HTR-8/SVneo (cell line): ENCODE results near the gene SERPINI2.
"Not testable (repeated sequence)": the region's sequence is repeated elsewhere in the genome, so short reads cannot be mapped to it uniquely, and the experiment has no call there.

ENCODE experiments used
- DNase-seq: peaks from one replicate; pipeline ENCODE4 v3.0.0; 2011; ENCODE audit warnings: low spot score, mixed read lengths; ENCODE audit not compliant: insufficient read length
- FAIRE-seq: peaks from 2 replicates; lab custom pipeline; 2011; peaks lifted over from hg19 to GRCh38; lab: Jason Lieb, UNC

The SERPINI2 gene

DNA sequence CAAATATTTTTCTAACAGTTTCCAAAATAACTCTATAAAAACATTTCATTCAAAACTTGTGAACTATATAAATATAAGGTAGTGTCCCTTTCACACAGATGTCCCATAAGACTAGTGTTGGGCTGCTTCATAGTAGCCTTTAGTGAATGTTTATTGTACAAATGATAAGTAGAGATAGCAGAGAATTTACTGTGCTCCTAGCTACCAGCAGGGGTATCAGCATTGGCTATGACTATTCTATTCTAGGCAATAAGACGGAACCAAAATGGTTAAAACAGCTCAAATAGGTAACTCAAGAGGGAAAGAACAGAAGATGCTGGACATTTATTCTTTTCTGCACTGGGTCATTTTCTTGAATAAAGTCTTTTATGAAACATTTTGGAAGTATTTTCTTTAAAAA, 22.6 kb downstream of the SERPINI2 start:
- FAIRE-seq, result no peak
- DNase-seq, result no peak

DNA sequence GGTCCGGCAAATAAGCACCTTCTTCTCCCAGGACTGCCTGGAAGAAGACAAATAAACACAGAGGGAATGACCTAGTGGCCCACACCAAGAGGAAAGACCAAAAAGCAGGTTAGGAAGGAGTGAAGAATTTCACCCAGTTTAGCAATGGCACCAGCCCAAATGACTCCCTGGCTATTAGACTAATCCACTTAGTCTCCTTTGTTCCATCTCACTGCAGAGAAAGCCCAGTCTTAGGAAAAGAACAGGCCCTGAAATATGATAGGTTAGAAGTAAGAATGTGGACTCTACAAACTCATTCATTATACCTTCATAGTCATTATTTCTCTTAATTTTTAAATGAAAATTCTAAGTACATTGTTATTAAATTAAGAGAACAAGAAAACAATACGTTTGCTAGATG, 23.2 kb downstream of the SERPINI2 start:
- DNase-seq (no peak), FAIRE-seq (no peak)

DNA sequence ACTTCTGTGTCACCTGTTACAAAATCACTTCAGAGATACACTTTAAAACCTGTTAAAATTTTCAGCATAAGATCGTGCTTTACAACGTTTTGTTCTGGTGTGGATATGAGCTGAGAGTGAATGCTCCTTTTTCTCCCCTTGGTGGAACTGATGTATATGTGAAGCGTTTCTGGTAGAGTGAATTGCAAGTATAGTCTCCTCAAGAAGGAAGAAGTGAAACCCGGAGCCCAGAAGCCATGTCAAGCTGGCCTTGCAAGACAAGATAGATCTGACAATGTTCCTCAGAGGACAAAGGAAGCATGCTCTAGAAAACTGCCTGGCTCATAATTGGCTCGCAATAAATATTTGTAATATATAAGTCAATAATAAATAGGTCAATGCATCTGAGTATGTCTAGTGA, 23.6 kb downstream of the SERPINI2 start:
- FAIRE-seq (no peak), DNase-seq (no peak)

DNA sequence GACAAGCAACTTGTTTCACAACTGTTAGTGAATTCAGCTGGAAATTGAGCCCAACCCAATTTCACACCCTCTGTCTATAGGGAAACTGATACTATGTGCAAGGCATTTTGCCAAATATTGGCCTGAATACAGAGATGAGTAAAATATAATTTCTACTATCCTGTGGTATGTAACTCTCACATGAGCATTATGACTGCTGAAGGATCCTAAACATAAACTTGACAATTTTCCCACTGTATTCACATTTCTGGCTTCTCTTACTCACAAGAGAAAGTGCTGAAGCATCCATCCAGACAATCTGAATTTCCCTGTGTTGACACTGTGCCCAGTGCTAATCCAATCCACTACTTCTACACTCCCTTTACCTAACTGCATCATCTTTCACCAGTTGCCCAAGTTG, 28.4 kb downstream of the SERPINI2 start:
- DNase-seq (no peak), FAIRE-seq (no peak)

DNA sequence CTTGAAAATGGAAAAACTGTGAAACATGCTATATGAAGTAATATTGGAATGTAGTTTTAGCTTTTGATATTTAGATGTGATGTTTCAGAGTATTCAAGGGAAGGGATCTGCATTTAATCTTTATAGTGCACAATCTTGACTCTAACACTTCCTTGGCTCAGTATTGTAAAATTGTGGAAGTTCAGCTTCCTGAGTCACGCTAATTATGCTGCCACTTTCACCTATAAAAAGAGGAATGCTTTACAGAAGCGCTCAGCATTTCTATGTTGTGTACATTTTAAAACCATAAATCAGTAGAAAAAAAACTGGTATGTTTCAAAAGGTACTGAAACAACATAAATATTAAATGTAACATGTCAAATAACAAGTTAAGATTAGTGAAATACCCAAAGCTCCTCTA, 32.6 kb downstream of the SERPINI2 start:
- FAIRE-seq, result no peak

DNA sequence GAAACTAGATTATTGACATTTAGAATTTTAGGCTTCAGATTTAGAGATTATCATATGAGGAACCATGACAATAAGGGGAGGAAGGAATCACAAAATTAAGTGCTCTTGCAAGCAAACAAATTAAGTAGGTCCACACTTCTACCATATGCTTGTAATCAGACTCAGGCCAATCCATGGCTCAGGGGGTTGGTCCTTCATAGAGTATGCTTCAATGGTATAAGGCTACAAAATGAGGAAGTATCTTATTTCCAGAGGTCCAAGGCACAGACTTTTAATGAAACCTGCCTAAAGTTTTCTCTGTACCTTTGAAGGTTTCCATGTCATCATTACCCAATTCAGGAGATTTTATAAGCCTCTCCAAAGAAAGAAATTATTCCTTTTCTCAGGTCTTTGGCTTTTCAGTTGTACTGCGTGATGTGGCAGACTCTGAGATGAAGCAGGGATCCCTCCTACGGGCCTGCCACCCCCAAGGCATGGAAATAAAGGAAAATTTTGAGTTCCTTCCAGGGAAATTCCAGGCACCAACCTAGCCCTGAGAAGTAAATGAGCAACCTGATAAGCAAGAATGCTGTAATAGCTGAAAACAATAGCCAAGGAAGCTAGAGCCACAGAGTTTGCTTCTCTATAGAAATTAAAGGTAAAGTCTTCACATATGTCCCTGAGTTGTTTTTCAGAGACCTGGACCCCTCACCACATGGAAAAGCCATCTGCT, 36.3 kb downstream of the SERPINI2 start:
- FAIRE-seq (no peak), DNase-seq (no peak)

More for the DNA sequence above, 32.6 kb downstream of the SERPINI2 start:
- no peak for DNase-seq

DNA sequence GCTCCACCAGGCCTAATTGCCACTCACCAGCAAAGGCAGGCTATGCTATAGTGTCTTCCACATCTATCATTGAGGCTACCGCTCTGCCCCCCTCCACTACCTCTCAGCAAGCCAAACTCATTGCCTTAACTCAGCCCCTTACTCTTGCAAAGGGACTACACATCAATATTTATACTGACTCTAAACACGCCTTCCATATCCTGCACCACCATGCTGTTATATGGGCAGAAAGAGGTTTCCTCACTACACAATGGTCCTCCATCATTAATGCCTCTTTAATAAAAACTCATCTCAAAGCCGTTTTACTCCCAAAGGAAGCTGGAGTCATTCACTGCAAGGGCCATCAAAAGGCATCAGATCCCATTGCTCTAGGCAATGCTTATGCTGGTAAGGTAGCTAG, 46.9 kb downstream of the SERPINI2 start:
- not testable (repeated sequence) for FAIRE-seq

DNA sequence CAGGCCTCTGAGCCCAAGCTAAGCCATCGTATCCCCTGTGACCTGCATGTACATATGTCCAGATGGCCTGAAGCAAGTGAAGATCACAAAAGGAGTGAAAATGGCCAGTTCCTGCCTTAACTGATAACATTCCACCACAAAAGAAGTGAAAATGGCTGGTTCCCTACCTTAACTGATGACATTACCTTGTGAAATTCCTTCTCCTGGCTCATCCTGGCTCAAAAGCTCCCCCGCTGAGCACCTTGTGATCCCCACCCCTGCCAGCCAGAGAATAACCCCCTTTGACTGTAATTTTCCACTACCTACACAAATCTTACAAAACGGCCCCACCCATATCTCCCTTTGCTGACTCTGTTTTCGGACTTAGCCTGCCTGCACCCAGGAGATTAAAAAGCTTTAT, 51.4 kb downstream of the SERPINI2 start:
- FAIRE-seq, DNase-seq: not testable (repeated sequence)

More for the DNA sequence above, 46.9 kb downstream of the SERPINI2 start:
- not testable (repeated sequence) for DNase-seq

DNA sequence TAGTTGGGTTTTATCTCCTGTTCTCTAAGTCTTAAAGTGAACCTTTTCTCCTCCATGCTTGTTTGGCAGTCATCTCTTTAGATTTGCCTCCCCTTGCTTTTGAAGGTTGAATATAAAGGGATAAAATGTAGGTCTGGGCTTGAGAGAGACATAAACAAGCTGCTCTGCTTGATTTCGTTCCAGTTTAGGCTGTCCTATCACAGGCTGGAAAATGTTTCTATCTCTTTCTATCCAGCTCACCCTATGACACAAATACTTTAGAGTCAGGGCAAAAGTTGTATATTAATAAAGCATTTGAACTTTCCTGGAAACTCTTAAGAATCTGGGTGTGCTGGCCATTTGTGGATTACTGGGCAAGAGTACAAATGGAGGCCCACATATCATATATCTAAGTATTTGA, 64.2 kb downstream of the SERPINI2 start:
- DNase-seq (no peak), FAIRE-seq (no peak)

DNA sequence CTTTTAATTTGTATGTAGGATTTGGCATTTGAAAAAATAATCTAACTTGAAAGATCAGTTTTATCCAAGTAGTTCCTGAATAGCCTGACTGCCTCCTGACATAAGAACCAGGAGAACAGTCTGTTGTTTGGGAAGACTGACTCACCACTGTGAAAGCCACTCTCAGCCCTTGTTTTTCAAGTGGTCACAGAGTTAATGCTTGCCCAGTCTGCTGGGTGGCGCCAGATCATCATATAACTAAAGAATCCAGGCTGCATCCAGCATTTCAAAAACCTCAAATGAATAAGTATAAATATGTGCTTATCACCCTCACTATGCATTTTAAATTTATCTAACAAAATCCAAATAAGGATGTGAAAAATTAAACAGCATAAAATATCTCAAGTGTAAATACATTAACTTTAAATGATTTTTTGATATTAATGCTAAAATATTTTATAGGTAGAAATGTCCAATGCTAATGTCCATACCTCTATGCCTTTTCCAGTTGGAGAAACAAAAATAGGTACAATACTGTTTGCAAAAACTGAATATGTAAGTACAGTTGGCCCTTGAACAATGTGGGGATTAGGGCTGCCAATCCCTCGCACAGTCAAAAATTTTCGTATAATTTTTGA, 66.9 kb downstream of the SERPINI2 start:
- FAIRE-seq (no peak), DNase-seq (peak; percentile 13)

DNA sequence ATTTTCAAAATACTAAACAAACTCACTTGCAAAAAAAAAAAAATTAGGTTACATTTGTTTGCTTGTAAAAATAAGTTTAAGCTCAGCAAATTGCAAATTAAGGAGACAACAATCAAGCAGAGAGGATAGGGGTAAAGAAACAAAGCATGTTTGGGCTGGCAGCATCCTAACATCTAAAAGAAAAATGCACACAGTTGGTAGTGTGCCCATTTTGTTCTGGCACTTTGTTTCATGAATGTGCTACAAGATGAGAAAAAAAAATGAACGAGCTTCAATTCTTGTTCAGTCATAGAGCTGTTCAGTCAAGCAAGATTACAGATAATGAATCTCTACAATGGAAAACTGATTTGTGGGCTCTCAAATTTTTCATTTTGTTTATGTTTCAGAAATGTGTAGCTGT, 76.0 kb downstream of the SERPINI2 start:
- no peak for FAIRE-seq
- DNase-seq, result no peak

DNA sequence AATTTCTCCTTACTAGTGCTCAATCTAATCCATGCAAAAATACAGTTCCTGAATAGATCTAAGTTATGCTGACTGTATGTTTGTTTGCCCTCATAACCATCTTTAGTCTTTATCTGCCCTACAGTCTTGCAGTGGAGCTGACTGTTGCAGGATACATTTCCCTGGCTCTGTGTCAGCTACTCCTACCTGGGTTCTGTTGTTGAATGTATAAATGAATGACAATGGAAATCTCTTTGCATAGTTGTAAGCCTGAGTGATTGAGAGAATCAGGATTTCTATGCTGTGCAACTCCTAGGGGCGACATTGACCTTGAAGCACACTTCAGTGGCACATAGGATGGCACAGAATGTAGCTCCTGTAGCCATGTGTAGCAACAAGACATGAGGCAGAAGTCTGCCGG, 77.8 kb downstream of the SERPINI2 start:
- DNase-seq (no peak), FAIRE-seq (no peak)

DNA sequence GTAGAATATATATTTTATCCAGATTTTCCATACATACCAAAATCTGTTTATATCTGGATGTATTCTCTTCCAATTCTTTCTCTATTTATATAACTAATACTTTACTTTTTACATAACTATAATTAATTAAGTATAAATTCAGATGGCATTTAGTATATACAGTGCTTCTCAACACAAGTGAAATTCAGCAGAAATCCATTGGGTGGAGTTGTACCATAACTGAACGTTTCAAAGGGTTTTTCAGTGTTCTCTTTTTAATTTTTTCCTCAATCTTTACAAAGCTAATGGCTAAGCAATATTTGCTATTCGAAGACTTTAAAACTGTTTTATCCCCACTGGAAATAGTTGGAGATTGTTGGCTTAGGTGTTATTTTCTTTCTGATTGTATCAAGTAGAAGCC, 79.8 kb downstream of the SERPINI2 start:
- DNase-seq, result no peak

More for the DNA sequence above, 79.8 kb downstream of the SERPINI2 start:
- no peak for FAIRE-seq
